ENCODE measurements around the gene PGM5.

DNA sequence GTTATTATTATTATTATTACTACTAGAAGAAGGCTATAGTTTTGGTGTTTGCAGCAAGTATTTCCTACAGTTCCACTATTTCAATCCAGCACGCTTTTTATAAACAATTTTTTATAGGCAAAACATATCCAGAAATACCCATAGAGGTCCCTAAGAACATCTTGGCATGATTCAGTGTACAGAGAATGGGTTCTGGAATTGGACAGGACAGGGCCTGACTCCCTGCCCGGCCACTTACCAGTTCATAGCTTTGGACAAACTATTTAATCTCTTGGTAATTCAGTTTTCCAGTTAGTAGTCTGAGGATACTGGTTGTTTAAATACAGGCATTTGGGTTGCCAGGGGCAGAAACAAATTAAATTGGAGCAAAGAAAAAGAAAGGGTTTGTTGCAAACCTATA is 91.2 kb downstream of the PGM5 start:
- TF ChIP-seq, protein P1, sequence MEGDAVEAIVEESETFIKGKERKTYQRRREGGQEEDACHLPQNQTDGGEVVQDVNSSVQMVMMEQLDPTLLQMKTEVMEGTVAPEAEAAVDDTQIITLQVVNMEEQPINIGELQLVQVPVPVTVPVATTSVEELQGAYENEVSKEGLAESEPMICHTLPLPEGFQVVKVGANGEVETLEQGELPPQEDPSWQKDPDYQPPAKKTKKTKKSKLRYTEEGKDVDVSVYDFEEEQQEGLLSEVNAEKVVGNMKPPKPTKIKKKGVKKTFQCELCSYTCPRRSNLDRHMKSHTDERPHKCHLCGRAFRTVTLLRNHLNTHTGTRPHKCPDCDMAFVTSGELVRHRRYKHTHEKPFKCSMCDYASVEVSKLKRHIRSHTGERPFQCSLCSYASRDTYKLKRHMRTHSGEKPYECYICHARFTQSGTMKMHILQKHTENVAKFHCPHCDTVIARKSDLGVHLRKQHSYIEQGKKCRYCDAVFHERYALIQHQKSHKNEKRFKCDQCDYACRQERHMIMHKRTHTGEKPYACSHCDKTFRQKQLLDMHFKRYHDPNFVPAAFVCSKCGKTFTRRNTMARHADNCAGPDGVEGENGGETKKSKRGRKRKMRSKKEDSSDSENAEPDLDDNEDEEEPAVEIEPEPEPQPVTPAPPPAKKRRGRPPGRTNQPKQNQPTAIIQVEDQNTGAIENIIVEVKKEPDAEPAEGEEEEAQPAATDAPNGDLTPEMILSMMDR (IDR thresholded peaks at IDR 0.05; ENCODE audit: control extremely low read depth in 1 of 3, insufficient read depth in 1 of 3, low read depth in 1 of 3, low read length in 3 of 3) = no peak
- TF ChIP-seq CHD2 (IDR thresholded peaks at IDR 0.05; ENCODE audit: low read length) (no peak), POLR2AphosphoS5 (IDR thresholded peaks at IDR 0.05; ENCODE audit: low read depth, low read length) (no peak), NRF1 (IDR thresholded peaks at IDR 0.05; ENCODE audit: low read depth, low read length) (no peak), MAFK (IDR thresholded peaks at IDR 0.05; ENCODE audit: low read depth, low read length) (no peak), JUND (IDR thresholded peaks at IDR 0.05; ENCODE audit: low read length) (no peak), TAF1 (IDR thresholded peaks at IDR 0.05; ENCODE audit: low read depth, low read length) (no peak), EP300 (IDR thresholded peaks at IDR 0.05; ENCODE audit: borderline replicate concordance in 1 of 2, low read depth in 2 of 2, low read length in 2 of 2) (no peak), SRF (IDR thresholded peaks at IDR 0.05; ENCODE audit: low read depth, low read length) (no peak), CEBPB (IDR thresholded peaks at IDR 0.05; ENCODE audit: low read depth, low read length) (no peak), POLR2A (IDR thresholded peaks at IDR 0.05; ENCODE audit: control extremely low read depth in 1 of 2, low read depth in 2 of 2, low read length in 2 of 2) (no peak), GABPA (IDR thresholded peaks at IDR 0.05; ENCODE audit: borderline replicate concordance, insufficient read depth, low read length) (no peak)
- TF ChIP-seq, protein P2, sequence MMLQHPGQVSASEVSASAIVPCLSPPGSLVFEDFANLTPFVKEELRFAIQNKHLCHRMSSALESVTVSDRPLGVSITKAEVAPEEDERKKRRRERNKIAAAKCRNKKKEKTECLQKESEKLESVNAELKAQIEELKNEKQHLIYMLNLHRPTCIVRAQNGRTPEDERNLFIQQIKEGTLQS (IDR thresholded peaks at IDR 0.05; ENCODE audit: insufficient read depth, low read depth, low read length) = no peak
